ENCODE results near the gene PGR.

Gene PGR

GRCh38 chr11:101127197-101127698, 2.4 kb downstream of the PGR start:
- no peak for DNase-seq
- Histone ChIP-seq H3K9me3 (ENCODE audit: control insufficient read depth, low read length) (no peaks in the 10 kb centered on the region), H3K27ac (ENCODE audit: insufficient read depth, low read length, poor library complexity, severe bottlenecking) (no peak overlapping the region), H3K36me3 (ENCODE audit: control insufficient read depth, insufficient read depth, low read length) (no peaks in the 10 kb centered on the region), H3K27me3 (replicated peaks; ENCODE audit: control insufficient read depth, insufficient read depth, low read length, poor library complexity, severe bottlenecking) (peaks cover 21% of the 10 kb centered on the region), H3K4me3 (ENCODE audit: insufficient read depth, low read depth, low read length, poor library complexity, severe bottlenecking) (no peak overlapping the region), H3K4me1 (ENCODE audit: control insufficient read depth, insufficient read depth, low read length, poor library complexity, severe bottlenecking) (no peaks in the 10 kb centered on the region)

DNA sequence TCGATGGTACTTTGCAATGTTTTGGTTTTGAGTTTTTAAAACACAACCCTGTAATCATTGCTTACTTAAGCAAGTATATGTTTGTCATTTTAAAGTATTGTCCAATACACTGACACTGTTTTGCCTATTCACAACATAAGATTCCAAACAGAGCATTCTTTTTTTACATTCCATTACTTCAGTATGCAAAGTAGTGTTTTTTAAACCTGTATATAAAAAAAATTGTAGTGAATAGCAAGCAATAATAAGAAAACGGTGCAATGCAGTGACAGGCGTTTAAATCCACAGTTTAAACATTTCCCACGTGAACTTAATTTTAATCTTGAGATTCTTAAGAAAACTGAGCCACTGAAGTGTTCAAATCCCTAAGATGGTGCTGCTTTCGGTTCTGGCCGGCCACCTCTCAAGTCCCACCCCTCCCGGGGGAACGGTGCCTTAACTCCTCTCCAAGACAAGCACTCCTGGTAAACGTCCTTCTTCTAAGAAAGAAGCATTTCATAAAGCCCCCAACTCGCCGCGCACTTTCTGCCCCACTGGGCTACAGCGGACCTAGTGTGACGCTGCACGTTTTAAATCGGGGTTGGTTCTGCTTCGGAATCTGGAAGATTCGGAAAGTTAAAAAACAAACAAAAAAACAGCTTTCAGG, 2.9 kb downstream of the PGR start:
- no peak for DNase-seq
- no peak overlapping the region for H3K4me3 ChIP-seq (ENCODE audit: insufficient read depth, low read depth, low read length, poor library complexity, severe bottlenecking)
- H3K36me3 ChIP-seq (ENCODE audit: control insufficient read depth, insufficient read depth, low read length), result no peaks in the 10 kb centered on the region
- H3K4me1 ChIP-seq (ENCODE audit: control insufficient read depth, insufficient read depth, low read length, poor library complexity, severe bottlenecking), result no peaks in the 10 kb centered on the region
- H3K9me3 ChIP-seq (ENCODE audit: control insufficient read depth, low read length), result no peaks in the 10 kb centered on the region
- H3K27ac ChIP-seq (ENCODE audit: insufficient read depth, low read length, poor library complexity, severe bottlenecking), result no peak overlapping the region
- H3K27me3 ChIP-seq (replicated peaks; ENCODE audit: control insufficient read depth, insufficient read depth, low read length, poor library complexity, severe bottlenecking), result peaks cover 21% of the 10 kb centered on the region

- no peaks in the 10 kb centered on the region for H3K9me3 ChIP-seq (ENCODE audit: control insufficient read depth, low read length)
- H3K36me3 ChIP-seq (ENCODE audit: control insufficient read depth, insufficient read depth, low read length), result no peaks in the 10 kb centered on the region
- no peak for DNase-seq
- H3K4me1 ChIP-seq (ENCODE audit: control insufficient read depth, insufficient read depth, low read length, poor library complexity, severe bottlenecking), result no peaks in the 10 kb centered on the region
- no peaks in the 10 kb centered on the region for H3K27me3 ChIP-seq (replicated peaks; ENCODE audit: control insufficient read depth, insufficient read depth, low read length, poor library complexity, severe bottlenecking)
- no peak overlapping the region for H3K4me3 ChIP-seq (ENCODE audit: insufficient read depth, low read depth, low read length, poor library complexity, severe bottlenecking)
- no peak overlapping the region for H3K27ac ChIP-seq (ENCODE audit: insufficient read depth, low read length, poor library complexity, severe bottlenecking)
Measured at GRCh38 chr11:101115671-101116160, 13.9 kb downstream of the PGR start.

DNA sequence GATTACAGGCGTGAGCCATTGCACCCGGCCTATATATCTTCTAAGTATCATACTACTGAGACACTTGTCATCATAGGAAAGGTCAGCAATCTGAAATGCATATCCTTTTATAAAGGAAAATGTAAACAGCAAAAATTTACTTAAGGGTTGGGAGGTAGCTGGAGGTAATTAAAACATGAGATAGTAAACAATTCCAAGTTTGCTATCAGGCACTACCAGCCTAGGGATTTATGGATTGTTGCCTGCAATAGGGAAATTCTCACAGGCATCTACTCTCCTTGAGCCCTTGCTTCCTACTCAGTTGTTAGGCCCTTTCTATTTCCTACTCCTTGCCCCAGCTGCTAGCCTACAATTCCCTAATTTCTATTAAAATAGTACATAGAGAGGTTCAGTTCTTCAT, 16.1 kb downstream of the PGR start:
- no peaks in the 10 kb centered on the region for H3K27me3 ChIP-seq (replicated peaks; ENCODE audit: control insufficient read depth, insufficient read depth, low read length, poor library complexity, severe bottlenecking)
- no peak overlapping the region for H3K4me3 ChIP-seq (ENCODE audit: insufficient read depth, low read depth, low read length, poor library complexity, severe bottlenecking)
- no peak for DNase-seq
- H3K4me1 ChIP-seq (ENCODE audit: control insufficient read depth, insufficient read depth, low read length, poor library complexity, severe bottlenecking), result no peaks in the 10 kb centered on the region
- H3K36me3 ChIP-seq (ENCODE audit: control insufficient read depth, insufficient read depth, low read length), result no peaks in the 10 kb centered on the region
- no peaks in the 10 kb centered on the region for H3K9me3 ChIP-seq (ENCODE audit: control insufficient read depth, low read length)
- H3K27ac ChIP-seq (ENCODE audit: insufficient read depth, low read length, poor library complexity, severe bottlenecking), result no peak overlapping the region

GRCh38 chr11:101104716-101105115, 24.9 kb downstream of the PGR start:
- Histone ChIP-seq H3K27me3 (replicated peaks; ENCODE audit: control insufficient read depth, insufficient read depth, low read length, poor library complexity, severe bottlenecking) (no peaks in the 10 kb centered on the region), H3K9me3 (ENCODE audit: control insufficient read depth, low read length) (no peaks in the 10 kb centered on the region), H3K4me3 (ENCODE audit: insufficient read depth, low read depth, low read length, poor library complexity, severe bottlenecking) (no peak overlapping the region), H3K4me1 (ENCODE audit: control insufficient read depth, insufficient read depth, low read length, poor library complexity, severe bottlenecking) (no peaks in the 10 kb centered on the region), H3K36me3 (ENCODE audit: control insufficient read depth, insufficient read depth, low read length) (no peaks in the 10 kb centered on the region), H3K27ac (ENCODE audit: insufficient read depth, low read length, poor library complexity, severe bottlenecking) (no peak overlapping the region)
- DNase-seq, result no peak

DNA sequence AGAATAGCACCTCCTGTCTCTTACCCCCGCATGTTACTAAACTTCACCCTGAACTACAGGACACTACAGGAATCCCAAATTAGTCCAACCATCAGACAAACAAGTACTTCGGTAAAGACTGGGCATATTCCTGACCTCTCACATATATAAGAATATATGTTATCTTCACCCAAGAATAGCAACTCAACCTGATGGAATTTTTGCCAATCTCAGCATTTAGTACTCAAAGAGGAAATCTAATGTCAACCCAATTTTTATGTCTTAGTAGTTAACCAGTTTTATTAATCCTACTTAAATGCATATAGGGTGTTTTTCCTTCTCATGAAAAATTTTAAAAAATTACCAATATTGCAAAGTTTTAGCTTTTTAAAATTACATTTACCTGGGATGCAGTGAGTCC, 26.2 kb downstream of the PGR start:
- H3K9me3 ChIP-seq (ENCODE audit: control insufficient read depth, low read length), result no peaks in the 10 kb centered on the region
- DNase-seq, result no peak
- H3K36me3 ChIP-seq (ENCODE audit: control insufficient read depth, insufficient read depth, low read length), result no peaks in the 10 kb centered on the region
- H3K27me3 ChIP-seq (replicated peaks; ENCODE audit: control insufficient read depth, insufficient read depth, low read length, poor library complexity, severe bottlenecking), result no peaks in the 10 kb centered on the region
- H3K4me1 ChIP-seq (ENCODE audit: control insufficient read depth, insufficient read depth, low read length, poor library complexity, severe bottlenecking), result no peaks in the 10 kb centered on the region
- H3K4me3 ChIP-seq (ENCODE audit: insufficient read depth, low read depth, low read length, poor library complexity, severe bottlenecking), result no peak overlapping the region
- H3K27ac ChIP-seq (ENCODE audit: insufficient read depth, low read length, poor library complexity, severe bottlenecking), result no peak overlapping the region

GRCh38 chr11:101100601-101101000, 29.0 kb downstream of the PGR start:
- Histone ChIP-seq H3K36me3 (ENCODE audit: control insufficient read depth, insufficient read depth, low read length) (no peaks in the 10 kb centered on the region), H3K27me3 (replicated peaks; ENCODE audit: control insufficient read depth, insufficient read depth, low read length, poor library complexity, severe bottlenecking) (no peaks in the 10 kb centered on the region), H3K4me3 (ENCODE audit: insufficient read depth, low read depth, low read length, poor library complexity, severe bottlenecking) (no peak overlapping the region), H3K9me3 (ENCODE audit: control insufficient read depth, low read length) (no peaks in the 10 kb centered on the region), H3K27ac (ENCODE audit: insufficient read depth, low read length, poor library complexity, severe bottlenecking) (no peak overlapping the region), H3K4me1 (ENCODE audit: control insufficient read depth, insufficient read depth, low read length, poor library complexity, severe bottlenecking) (no peaks in the 10 kb centered on the region)
- no peak for DNase-seq

- no peak for DNase-seq
- H3K9me3 ChIP-seq (ENCODE audit: control insufficient read depth, low read length), result no peaks in the 10 kb centered on the region
- no peaks in the 10 kb centered on the region for H3K27me3 ChIP-seq (replicated peaks; ENCODE audit: control insufficient read depth, insufficient read depth, low read length, poor library complexity, severe bottlenecking)
- no peaks in the 10 kb centered on the region for H3K36me3 ChIP-seq (ENCODE audit: control insufficient read depth, insufficient read depth, low read length)
- H3K4me3 ChIP-seq (ENCODE audit: insufficient read depth, low read depth, low read length, poor library complexity, severe bottlenecking), result no peak overlapping the region
- no peak overlapping the region for H3K27ac ChIP-seq (ENCODE audit: insufficient read depth, low read length, poor library complexity, severe bottlenecking)
- H3K4me1 ChIP-seq (ENCODE audit: control insufficient read depth, insufficient read depth, low read length, poor library complexity, severe bottlenecking), result no peaks in the 10 kb centered on the region
Measured at GRCh38 chr11:101096036-101096704, 33.4 kb downstream of the PGR start.

DNA sequence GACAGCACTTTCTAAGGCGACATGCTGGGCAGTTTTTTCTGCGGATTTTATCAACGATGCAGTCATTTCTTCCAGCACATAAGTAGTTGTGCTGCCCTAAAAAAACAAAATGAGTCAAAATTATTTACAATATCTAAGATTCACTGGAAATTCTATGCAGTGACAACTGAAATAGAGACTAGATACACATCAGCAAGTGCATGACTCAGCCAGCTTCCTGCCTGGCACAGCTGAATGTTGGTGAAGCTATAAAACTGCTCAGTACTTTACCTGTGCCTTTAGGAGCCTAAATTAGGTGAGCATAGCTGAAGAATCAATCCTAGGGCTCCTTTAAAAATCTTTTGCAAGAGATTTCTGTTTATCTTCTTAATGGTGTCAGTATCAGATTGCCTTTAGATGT, 37.8 kb downstream of the PGR start:
- DNase-seq, result no peak
- no peaks in the 10 kb centered on the region for H3K9me3 ChIP-seq (ENCODE audit: control insufficient read depth, low read length)
- H3K27ac ChIP-seq (ENCODE audit: insufficient read depth, low read length, poor library complexity, severe bottlenecking), result no peak overlapping the region
- no peaks in the 10 kb centered on the region for H3K4me1 ChIP-seq (ENCODE audit: control insufficient read depth, insufficient read depth, low read length, poor library complexity, severe bottlenecking)
- no peaks in the 10 kb centered on the region for H3K27me3 ChIP-seq (replicated peaks; ENCODE audit: control insufficient read depth, insufficient read depth, low read length, poor library complexity, severe bottlenecking)
- no peak overlapping the region for H3K4me3 ChIP-seq (ENCODE audit: insufficient read depth, low read depth, low read length, poor library complexity, severe bottlenecking)
- no peaks in the 10 kb centered on the region for H3K36me3 ChIP-seq (ENCODE audit: control insufficient read depth, insufficient read depth, low read length)

GRCh38 chr11:101090679-101091270, 38.8 kb downstream of the PGR start:
- Histone ChIP-seq H3K4me3 (ENCODE audit: insufficient read depth, low read depth, low read length, poor library complexity, severe bottlenecking) (no peak overlapping the region), H3K9me3 (ENCODE audit: control insufficient read depth, low read length) (no peaks in the 10 kb centered on the region), H3K27ac (ENCODE audit: insufficient read depth, low read length, poor library complexity, severe bottlenecking) (no peak overlapping the region), H3K4me1 (ENCODE audit: control insufficient read depth, insufficient read depth, low read length, poor library complexity, severe bottlenecking) (no peaks in the 10 kb centered on the region), H3K27me3 (replicated peaks; ENCODE audit: control insufficient read depth, insufficient read depth, low read length, poor library complexity, severe bottlenecking) (no peaks in the 10 kb centered on the region), H3K36me3 (ENCODE audit: control insufficient read depth, insufficient read depth, low read length) (no peaks in the 10 kb centered on the region)
- DNase-seq, result no peak

Measured in effector memory CD4-positive, alpha-beta T cell (primary cell).